DND-41 (cell line): ENCODE results near the gene OSM.

ENCODE experiments used
- EZH2 ChIP-seq: IDR thresholded peaks from 3 replicates; pipeline ENCODE4 v1.6.1; 2012; ENCODE audit warnings: borderline replicate concordance, low read depth, mild to moderate bottlenecking, moderate library complexity, low read length, inconsistent platforms; ENCODE audit not compliant: severe bottlenecking
- TF ChIP-seq, protein P1 (sequence below): IDR thresholded peaks from 2 replicates; pipeline ENCODE4 v1.5.1; 2012; ENCODE audit warnings: borderline replicate concordance, low read length, moderate library complexity, mild to moderate bottlenecking; ENCODE audit not compliant: poor library complexity, severe bottlenecking; ENCODE audit errors: extremely low read depth

DNA sequence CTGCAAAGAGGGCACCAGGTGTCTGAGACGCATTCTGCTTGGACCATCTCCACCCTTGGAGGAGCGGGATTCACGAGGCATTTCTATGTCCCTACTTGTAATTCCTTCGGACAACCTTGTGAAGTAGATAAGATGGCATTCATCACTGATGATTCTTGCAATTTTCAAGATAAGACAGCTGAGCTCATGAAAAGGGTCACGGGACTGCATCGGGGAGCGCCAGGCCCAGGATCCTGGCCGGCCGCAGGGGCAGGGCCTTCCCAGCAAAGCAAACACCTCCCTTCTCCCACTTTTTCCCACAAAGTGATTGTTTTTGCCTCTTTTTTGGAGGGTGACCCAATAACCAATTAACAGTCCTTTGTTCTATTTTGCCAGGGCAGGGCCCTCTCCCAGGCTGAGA is 28.5 kb downstream of the OSM start:
- TF ChIP-seq, protein P1, sequence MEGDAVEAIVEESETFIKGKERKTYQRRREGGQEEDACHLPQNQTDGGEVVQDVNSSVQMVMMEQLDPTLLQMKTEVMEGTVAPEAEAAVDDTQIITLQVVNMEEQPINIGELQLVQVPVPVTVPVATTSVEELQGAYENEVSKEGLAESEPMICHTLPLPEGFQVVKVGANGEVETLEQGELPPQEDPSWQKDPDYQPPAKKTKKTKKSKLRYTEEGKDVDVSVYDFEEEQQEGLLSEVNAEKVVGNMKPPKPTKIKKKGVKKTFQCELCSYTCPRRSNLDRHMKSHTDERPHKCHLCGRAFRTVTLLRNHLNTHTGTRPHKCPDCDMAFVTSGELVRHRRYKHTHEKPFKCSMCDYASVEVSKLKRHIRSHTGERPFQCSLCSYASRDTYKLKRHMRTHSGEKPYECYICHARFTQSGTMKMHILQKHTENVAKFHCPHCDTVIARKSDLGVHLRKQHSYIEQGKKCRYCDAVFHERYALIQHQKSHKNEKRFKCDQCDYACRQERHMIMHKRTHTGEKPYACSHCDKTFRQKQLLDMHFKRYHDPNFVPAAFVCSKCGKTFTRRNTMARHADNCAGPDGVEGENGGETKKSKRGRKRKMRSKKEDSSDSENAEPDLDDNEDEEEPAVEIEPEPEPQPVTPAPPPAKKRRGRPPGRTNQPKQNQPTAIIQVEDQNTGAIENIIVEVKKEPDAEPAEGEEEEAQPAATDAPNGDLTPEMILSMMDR: no peak
- TF ChIP-seq EZH2: no peak
